GM12878 (cell line): Measurements from ENCODE around the gene SLC25A52.
"Not testable (repeated sequence)": the region's sequence is repeated elsewhere in the genome, so short reads cannot be mapped to it uniquely, and the experiment has no call there.

Experiments
- CBX3 ChIP-seq: fragments of 200-600 bp; sonication (generic); IDR thresholded peaks from 2 replicates; pipeline ENCODE4 v1.6.1; 2016; ENCODE audit warnings: low read depth, borderline replicate concordance
- EGR1 ChIP-seq, 2 experiments: IDR thresholded peaks; 1 replicate in 1 of 2; 2 replicates in 1 of 2; pipeline ENCODE4 v1.6.1; 2011 to 2012; ENCODE audit warnings: low read depth in 2 of 2, low read length in 2 of 2, borderline replicate concordance in 1 of 2, mild to moderate bottlenecking in 1 of 2, moderate library complexity in 1 of 2
- FOS ChIP-seq: IDR thresholded peaks from 3 replicates; pipeline ENCODE4 v1.6.1; 2011; ENCODE audit warnings: borderline replicate concordance; ENCODE audit not compliant: insufficient read length; ENCODE audit errors: extremely low read depth
- GABPA ChIP-seq: IDR thresholded peaks from 2 replicates; pipeline ENCODE4 v1.6.1; 2014; ENCODE audit warnings: antibody characterized with exemption, low read depth, mild to moderate bottlenecking, inconsistent platforms
- POLR2A ChIP-seq: IDR thresholded peaks from 2 replicates; pipeline ENCODE4 v1.6.1; 2011; ENCODE audit warnings: low read depth, mild to moderate bottlenecking, low read length
- POLR2AphosphoS5 ChIP-seq: IDR thresholded peaks from 2 replicates; pipeline ENCODE4 v1.6.1; 2011; ENCODE audit warnings: mild to moderate bottlenecking, low read length, inconsistent platforms
- RCOR1 ChIP-seq: conservative IDR thresholded peaks from 2 replicates; pipeline ENCODE4 v1.6.1; 2012; ENCODE audit warnings: low read depth, low read length, improper control_type of control experiment
- SREBF1 ChIP-seq: IDR thresholded peaks from 2 replicates; pipeline ENCODE4 v1.6.1; 2012; ENCODE audit warnings: mild to moderate bottlenecking, low read length
- SUZ12 ChIP-seq: fragments of 200-600 bp; sonication (generic); IDR thresholded peaks from one replicate; pipeline ENCODE4 v1.6.1; 2018; ENCODE audit warnings: antibody characterized with exemption, mild to moderate bottlenecking; ENCODE audit not compliant: unreplicated experiment
- TCF7 ChIP-seq: IDR thresholded peaks from 2 replicates; pipeline ENCODE4 v1.6.1; 2014; ENCODE audit warnings: antibody characterized with exemption, borderline replicate concordance
- TF ChIP-seq, protein P1 (sequence below), 3 experiments: IDR thresholded peaks in 2 of 3; conservative IDR thresholded peaks in 1 of 3; 2 replicates each; pipeline ENCODE4 v1.5.1; 2011; ENCODE audit warnings: low read depth in 3 of 3, low read length in 3 of 3, mild to moderate bottlenecking in 3 of 3, control low read depth in 2 of 3, moderate library complexity in 2 of 3, inconsistent platforms in 1 of 3, mixed read lengths in 1 of 3; ENCODE audit not compliant: control insufficient read depth in 2 of 3, insufficient read depth in 1 of 3; ENCODE audit errors: extremely low read depth in 1 of 3
- TF ChIP-seq, protein P2 (sequence below): IDR thresholded peaks from 2 replicates; pipeline ENCODE4 v1.6.1; 2012; ENCODE audit warnings: mild to moderate bottlenecking, low read depth, low read length
- TF ChIP-seq, protein P3 (sequence below): fragments of 450-650 bp; IDR thresholded peaks from 2 replicates; pipeline ENCODE4 v1.6.1; 2017; ENCODE audit warnings: mild to moderate bottlenecking
- TF ChIP-seq, protein P4 (sequence below): IDR thresholded peaks from 2 replicates; pipeline ENCODE4 v1.6.1; 2011; ENCODE audit warnings: low read depth, low read length, improper control_type of control experiment, borderline replicate concordance

DNA sequence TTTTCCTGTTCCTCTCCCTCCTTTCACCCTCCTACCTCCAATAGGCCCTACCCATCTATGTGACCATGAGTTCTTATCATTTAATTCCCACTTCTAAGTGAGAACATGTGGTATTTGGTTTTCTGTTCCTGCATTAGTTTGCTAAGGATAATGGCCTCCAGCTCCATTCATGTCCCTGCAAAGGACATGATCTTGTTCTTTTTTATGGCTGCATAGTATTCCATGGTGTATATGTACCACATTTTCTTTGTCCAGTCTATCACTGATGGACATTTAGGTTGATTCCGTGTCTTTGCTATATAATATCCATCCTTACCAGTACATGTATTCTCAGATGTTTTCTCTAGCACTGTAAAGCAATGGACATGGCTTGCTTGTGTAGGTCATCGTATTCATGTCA is 31.5 kb downstream of the SLC25A52 start:
- TF ChIP-seq, protein P1, sequence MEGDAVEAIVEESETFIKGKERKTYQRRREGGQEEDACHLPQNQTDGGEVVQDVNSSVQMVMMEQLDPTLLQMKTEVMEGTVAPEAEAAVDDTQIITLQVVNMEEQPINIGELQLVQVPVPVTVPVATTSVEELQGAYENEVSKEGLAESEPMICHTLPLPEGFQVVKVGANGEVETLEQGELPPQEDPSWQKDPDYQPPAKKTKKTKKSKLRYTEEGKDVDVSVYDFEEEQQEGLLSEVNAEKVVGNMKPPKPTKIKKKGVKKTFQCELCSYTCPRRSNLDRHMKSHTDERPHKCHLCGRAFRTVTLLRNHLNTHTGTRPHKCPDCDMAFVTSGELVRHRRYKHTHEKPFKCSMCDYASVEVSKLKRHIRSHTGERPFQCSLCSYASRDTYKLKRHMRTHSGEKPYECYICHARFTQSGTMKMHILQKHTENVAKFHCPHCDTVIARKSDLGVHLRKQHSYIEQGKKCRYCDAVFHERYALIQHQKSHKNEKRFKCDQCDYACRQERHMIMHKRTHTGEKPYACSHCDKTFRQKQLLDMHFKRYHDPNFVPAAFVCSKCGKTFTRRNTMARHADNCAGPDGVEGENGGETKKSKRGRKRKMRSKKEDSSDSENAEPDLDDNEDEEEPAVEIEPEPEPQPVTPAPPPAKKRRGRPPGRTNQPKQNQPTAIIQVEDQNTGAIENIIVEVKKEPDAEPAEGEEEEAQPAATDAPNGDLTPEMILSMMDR (IDR thresholded peaks at IDR 0.05 in 2 of 3, conservative IDR thresholded peaks at IDR 0.05 in 1 of 3; ENCODE audit: control insufficient read depth in 2 of 3, extremely low read depth in 1 of 3, insufficient read depth in 1 of 3, low read depth in 3 of 3, low read length in 3 of 3), result not testable (repeated sequence)
- TF ChIP-seq, protein P2, sequence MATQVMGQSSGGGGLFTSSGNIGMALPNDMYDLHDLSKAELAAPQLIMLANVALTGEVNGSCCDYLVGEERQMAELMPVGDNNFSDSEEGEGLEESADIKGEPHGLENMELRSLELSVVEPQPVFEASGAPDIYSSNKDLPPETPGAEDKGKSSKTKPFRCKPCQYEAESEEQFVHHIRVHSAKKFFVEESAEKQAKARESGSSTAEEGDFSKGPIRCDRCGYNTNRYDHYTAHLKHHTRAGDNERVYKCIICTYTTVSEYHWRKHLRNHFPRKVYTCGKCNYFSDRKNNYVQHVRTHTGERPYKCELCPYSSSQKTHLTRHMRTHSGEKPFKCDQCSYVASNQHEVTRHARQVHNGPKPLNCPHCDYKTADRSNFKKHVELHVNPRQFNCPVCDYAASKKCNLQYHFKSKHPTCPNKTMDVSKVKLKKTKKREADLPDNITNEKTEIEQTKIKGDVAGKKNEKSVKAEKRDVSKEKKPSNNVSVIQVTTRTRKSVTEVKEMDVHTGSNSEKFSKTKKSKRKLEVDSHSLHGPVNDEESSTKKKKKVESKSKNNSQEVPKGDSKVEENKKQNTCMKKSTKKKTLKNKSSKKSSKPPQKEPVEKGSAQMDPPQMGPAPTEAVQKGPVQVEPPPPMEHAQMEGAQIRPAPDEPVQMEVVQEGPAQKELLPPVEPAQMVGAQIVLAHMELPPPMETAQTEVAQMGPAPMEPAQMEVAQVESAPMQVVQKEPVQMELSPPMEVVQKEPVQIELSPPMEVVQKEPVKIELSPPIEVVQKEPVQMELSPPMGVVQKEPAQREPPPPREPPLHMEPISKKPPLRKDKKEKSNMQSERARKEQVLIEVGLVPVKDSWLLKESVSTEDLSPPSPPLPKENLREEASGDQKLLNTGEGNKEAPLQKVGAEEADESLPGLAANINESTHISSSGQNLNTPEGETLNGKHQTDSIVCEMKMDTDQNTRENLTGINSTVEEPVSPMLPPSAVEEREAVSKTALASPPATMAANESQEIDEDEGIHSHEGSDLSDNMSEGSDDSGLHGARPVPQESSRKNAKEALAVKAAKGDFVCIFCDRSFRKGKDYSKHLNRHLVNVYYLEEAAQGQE, result not testable (repeated sequence)
- not testable (repeated sequence) for TF ChIP-seq FOS; SUZ12; GABPA; CBX3; POLR2A; POLR2AphosphoS5; TCF7; RCOR1; SREBF1; EGR1 (IDR thresholded peaks at IDR 0.05; ENCODE audit: borderline replicate concordance in 1 of 2, low read depth in 2 of 2, low read length in 2 of 2)
- TF ChIP-seq, protein P3, sequence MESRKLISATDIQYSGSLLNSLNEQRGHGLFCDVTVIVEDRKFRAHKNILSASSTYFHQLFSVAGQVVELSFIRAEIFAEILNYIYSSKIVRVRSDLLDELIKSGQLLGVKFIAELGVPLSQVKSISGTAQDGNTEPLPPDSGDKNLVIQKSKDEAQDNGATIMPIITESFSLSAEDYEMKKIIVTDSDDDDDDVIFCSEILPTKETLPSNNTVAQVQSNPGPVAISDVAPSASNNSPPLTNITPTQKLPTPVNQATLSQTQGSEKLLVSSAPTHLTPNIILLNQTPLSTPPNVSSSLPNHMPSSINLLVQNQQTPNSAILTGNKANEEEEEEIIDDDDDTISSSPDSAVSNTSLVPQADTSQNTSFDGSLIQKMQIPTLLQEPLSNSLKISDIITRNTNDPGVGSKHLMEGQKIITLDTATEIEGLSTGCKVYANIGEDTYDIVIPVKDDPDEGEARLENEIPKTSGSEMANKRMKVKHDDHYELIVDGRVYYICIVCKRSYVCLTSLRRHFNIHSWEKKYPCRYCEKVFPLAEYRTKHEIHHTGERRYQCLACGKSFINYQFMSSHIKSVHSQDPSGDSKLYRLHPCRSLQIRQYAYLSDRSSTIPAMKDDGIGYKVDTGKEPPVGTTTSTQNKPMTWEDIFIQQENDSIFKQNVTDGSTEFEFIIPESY, result not testable (repeated sequence)
- TF ChIP-seq, protein P4, sequence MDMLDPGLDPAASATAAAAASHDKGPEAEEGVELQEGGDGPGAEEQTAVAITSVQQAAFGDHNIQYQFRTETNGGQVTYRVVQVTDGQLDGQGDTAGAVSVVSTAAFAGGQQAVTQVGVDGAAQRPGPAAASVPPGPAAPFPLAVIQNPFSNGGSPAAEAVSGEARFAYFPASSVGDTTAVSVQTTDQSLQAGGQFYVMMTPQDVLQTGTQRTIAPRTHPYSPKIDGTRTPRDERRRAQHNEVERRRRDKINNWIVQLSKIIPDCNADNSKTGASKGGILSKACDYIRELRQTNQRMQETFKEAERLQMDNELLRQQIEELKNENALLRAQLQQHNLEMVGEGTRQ, result not testable (repeated sequence)
